NCI-H2081 (cell line): ENCODE measurements around the gene SZT2.
"Not testable (repeated sequence)": the region's sequence is repeated elsewhere in the genome, so short reads cannot be mapped to it uniquely, and the experiment has no call there.

Experiments
- DNase-seq, 2 experiments: peaks; one replicate each; lab custom pipeline; 2025; lab: John Stamatoyannopoulos, UW

SZT2 gene

GRCh38 chr1:43492826-43493225 is 103.1 kb downstream of the SZT2 start:
- no peak for DNase-seq

GRCh38 chr1:43493661-43494450 is 104.2 kb downstream of the SZT2 start:
- no peak for DNase-seq

- DNase-seq = no peak
Observed at GRCh38 chr1:43495204-43495603, 105.5 kb downstream of the SZT2 start.

- DNase-seq = no peak
Observed at GRCh38 chr1:43499898-43500297, 110.2 kb downstream of the SZT2 start.

GRCh38 chr1:43501806-43502205 is 112.1 kb downstream of the SZT2 start:
- DNase-seq = not testable (repeated sequence)

- no peak for DNase-seq
Observed at GRCh38 chr1:43503534-43503933, 113.8 kb downstream of the SZT2 start.
